ENCODE measurements around the gene SMG6. TPM values are rescaled to one million over a fixed set of nuclear protein-coding genes. Genes with fewer than 3 reads are reported as not detected.

SMG6 gene
- total RNA-seq, 2 donors from 2014 or later: 18.3 to 23.6 TPM

DNA sequence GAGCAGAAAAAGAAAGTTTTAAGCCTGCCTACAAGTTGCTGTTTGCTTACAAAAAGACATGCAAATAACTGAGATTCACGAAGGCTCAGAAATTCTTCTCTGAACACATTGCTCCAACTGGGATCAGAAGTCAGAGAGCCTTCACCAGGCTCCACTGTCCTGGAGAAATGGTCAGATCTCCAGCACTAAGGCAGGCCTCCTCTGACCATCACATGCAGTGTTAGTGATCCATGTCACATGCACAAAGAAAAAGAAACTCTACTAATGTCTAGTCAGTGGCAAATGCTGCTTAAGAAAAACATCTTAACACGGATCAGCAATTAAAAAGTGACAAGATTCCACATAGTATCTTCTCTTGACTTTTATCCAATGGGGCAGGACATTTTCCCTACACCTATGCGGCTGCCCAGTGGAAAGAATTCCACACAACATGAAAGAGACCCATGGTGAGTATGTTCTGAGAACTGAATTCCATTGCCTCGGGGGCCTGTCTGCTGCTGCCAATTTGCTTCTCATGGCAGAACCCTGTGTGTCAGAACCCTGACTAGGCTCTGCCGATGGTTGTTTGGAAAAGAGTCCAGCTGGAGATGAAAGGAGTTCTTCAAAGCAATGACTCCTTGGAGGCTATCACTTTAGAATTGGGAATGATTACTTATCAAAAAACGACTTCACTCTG is 152.1 kb downstream of the SMG6 start:
- H3K9ac ChIP-seq (ENCODE audit: low read depth in 2 of 2, low read length in 2 of 2): no peak overlapping the region
- intact Hi-C loops (cut with DNase I): no loop called here
- H3K9me3 ChIP-seq: no peaks in the 10 kb centered on the region
- H3K4me3 ChIP-seq: no peak overlapping the region
- no peaks in the 10 kb centered on the region for H3K27me3 ChIP-seq
- no peaks in the 10 kb centered on the region for H3K4me1 ChIP-seq
- TF ChIP-seq, protein P1, sequence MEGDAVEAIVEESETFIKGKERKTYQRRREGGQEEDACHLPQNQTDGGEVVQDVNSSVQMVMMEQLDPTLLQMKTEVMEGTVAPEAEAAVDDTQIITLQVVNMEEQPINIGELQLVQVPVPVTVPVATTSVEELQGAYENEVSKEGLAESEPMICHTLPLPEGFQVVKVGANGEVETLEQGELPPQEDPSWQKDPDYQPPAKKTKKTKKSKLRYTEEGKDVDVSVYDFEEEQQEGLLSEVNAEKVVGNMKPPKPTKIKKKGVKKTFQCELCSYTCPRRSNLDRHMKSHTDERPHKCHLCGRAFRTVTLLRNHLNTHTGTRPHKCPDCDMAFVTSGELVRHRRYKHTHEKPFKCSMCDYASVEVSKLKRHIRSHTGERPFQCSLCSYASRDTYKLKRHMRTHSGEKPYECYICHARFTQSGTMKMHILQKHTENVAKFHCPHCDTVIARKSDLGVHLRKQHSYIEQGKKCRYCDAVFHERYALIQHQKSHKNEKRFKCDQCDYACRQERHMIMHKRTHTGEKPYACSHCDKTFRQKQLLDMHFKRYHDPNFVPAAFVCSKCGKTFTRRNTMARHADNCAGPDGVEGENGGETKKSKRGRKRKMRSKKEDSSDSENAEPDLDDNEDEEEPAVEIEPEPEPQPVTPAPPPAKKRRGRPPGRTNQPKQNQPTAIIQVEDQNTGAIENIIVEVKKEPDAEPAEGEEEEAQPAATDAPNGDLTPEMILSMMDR (IDR thresholded peaks at IDR 0.05): no peak
- no peaks in the 10 kb centered on the region for H3K36me3 ChIP-seq
- H3K27ac ChIP-seq: no peak overlapping the region
- no peak for DNase-seq

DNA sequence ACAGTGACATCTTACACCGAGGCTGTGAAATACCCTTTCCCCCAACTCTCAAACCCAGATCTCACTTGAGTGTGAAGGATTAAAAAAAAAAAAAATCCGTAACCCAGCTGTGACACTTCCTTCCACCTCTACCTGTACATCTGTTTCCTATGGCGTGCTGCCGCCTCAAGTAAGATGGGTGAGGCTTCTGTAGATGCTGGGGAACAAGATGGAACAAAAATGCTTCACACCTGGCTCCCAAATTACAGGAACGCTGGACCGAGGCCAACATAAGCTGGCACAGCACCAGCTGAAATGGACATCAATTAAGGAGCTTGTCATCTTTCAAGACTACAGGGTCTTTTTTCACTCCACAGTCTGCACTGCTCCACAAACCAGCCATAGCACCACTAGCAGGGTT is 152.8 kb downstream of the SMG6 start:
- Histone ChIP-seq H3K9ac (ENCODE audit: low read depth in 2 of 2, low read length in 2 of 2) (no peak overlapping the region), H3K9me3 (no peaks in the 10 kb centered on the region), H3K27ac (no peak overlapping the region), H3K27me3 (no peaks in the 10 kb centered on the region), H3K36me3 (no peaks in the 10 kb centered on the region), H3K4me1 (no peaks in the 10 kb centered on the region), H3K4me3 (no peak overlapping the region)
- intact Hi-C loops (cut with DNase I): no loop called here
- DNase-seq: no peak
- TF ChIP-seq, protein P1 (IDR thresholded peaks at IDR 0.05): no peak

DNA sequence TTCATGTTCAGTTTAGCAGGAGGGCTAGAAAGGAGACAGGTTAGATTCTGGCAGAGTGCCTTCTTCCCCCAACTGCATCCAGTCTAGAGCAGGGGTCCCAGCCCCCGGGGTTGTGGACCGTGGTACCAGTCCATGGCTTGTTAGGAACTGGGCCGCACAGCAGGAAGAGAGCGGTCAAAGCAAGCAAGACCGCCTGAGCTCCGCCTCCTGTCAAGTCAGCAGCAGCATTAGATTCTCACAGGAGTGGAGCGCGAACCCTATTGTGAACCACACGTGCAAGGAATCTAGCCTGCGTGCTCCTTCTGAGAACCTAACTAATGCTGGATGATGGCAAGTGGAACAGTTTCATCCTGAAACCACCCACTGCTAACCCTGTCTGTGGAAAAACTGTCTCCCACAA is 153.7 kb downstream of the SMG6 start:
- Histone ChIP-seq H3K36me3 (no peaks in the 10 kb centered on the region), H3K4me3 (no peak overlapping the region), H3K4me1 (no peaks in the 10 kb centered on the region), H3K27me3 (no peaks in the 10 kb centered on the region), H3K9me3 (no peaks in the 10 kb centered on the region), H3K27ac (no peak overlapping the region), H3K9ac (ENCODE audit: low read depth in 2 of 2, low read length in 2 of 2) (no peak overlapping the region)
- no peak for DNase-seq
- TF ChIP-seq, protein P1 (IDR thresholded peaks at IDR 0.05): no peak
- intact Hi-C loops (cut with DNase I): no loop called here

DNA sequence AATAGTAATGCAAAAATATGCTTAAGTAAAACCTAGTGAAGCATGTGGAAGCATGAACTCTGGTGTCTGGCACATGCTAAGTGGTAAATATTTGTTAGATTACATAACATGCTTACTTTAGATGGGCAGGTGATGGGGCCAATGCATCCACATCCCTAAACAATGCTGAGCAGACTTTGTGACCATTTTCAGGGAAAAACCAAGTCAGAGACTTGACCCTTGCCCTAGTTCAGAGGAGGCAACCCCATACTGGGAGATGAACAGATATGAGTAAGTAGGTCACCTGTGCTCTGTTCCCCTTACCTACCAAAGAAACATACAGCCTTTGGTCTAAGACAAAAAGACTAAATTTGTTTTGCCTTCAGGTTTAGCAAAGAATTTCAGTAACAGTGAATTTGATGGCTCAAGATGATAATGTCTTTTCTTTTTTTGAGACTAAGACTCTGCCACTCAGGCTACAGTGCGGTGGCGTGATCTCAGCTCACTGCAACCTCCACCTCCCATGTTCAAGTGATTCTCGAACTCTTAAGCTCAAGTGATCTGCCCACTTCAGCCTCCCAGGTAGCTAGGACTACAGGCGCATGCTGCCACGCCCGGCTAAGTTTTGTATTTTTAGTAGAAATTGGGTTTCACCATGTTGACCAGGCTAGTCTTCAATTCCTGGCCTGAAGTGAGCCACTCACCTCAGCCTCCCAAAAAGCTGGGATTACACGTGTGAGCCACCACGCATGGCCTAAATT is 157.3 kb downstream of the SMG6 start:
- Histone ChIP-seq H3K9me3 (no peaks in the 10 kb centered on the region), H3K4me3 (no peak overlapping the region), H3K9ac (ENCODE audit: low read depth in 2 of 2, low read length in 2 of 2) (no peak overlapping the region), H3K27ac (no peak overlapping the region), H3K4me1 (no peaks in the 10 kb centered on the region), H3K36me3 (no peaks in the 10 kb centered on the region), H3K27me3 (no peaks in the 10 kb centered on the region)
- intact Hi-C loops (cut with DNase I): no loop called here
- TF ChIP-seq, protein P1 (IDR thresholded peaks at IDR 0.05): no peak
- no peak for DNase-seq

DNA sequence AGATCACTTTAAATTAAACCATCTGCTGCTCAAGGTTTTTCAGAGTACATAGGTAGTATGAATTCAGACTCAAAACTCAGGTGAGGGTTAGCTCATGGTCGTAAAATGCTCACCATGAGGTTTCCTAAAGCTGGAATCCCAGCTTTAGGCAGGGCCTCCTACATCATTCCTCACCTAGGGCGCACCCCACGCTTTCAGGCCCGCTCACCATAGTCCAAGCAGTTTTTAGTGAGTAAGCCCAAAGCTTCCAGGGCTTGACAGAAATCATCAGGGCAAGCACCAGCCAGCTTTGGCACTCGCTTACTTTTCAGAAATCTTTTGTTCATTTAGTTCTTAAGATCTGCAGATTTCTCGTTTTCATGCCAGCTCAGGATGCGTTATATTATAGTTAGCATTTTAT is 158.9 kb downstream of the SMG6 start:
- no peak overlapping the region for H3K27ac ChIP-seq
- H3K9ac ChIP-seq (ENCODE audit: low read depth in 2 of 2, low read length in 2 of 2): no peak overlapping the region
- no peak for DNase-seq
- H3K36me3 ChIP-seq: no peaks in the 10 kb centered on the region
- H3K27me3 ChIP-seq: no peaks in the 10 kb centered on the region
- no peak overlapping the region for H3K4me3 ChIP-seq
- no peaks in the 10 kb centered on the region for H3K4me1 ChIP-seq
- intact Hi-C loops (cut with DNase I): no loop called here
- TF ChIP-seq, protein P1 (IDR thresholded peaks at IDR 0.05): no peak
- no peaks in the 10 kb centered on the region for H3K9me3 ChIP-seq
